ENCODE data around the gene SCN8A.

The SCN8A gene

GRCh38 chr12:51834411-51834810, 243.4 kb downstream of the SCN8A start:
- DNase-seq (ENCODE audit: low spot score) = no peak

DNA sequence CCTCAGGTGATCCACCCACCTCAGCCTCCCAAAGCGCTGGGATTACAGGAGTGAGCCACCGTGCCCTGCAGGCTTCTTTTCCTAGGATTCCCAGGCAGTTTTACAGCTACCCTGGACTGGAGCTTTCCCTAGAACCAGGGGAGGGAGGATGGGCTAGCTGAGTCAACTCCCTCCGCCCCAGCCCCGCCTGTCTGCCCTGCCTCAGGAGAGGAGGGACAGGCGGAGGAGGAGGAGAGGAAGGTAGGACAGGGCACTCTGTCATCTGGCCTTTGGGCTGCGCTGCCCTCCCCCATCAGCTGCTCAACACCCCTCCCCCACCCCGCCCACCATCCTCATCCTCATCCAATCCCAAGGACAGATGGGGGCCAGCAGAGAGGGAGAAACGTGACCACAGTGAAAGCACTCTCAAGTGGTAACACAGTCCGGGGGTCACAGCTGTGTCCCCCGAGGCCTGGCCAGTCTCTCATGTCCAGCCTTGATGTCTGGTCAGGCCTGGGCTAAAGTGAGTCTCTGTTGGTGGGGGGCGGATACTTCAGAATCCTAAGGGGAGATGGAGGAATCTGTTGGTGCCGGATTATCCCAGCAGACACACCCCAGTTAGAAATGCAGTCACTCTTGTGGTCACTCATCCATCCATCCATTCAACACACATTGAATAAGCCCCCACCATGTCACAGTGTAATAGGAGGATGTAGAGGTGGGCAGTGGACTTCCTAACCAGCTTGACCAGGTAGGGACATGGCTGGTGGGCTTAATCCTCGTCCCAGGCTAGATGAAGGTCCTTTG, 245.2 kb downstream of the SCN8A start:
- no peak for DNase-seq (ENCODE audit: low spot score)

GRCh38 chr12:51836827-51837173, 245.8 kb downstream of the SCN8A start:
- DNase-seq (ENCODE audit: low spot score) = no peak

DNA sequence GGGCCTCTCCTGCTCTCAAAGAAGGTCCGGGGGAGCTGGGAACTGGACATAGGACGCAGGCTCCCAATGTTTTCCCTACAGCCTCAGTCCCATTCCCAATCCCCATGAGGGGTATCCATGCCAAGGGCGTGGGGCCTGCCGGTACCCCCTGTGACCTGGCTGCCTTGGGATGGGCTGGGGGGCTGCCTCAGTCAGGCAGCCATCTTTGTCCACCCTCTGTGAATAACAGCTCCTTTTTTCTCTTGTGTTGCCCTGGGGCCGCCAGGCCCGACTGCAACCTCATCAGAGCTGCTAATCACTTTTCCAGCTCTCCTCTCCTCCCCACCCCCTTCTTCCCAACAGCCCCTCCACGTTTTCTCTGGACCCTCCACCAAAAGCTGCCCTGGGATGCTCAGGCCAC, 246.3 kb downstream of the SCN8A start:
- no peak for DNase-seq (ENCODE audit: low spot score)

- no peak for DNase-seq (ENCODE audit: low spot score)
Measured at GRCh38 chr12:51838036-51838435, 247.0 kb downstream of the SCN8A start.

DNA sequence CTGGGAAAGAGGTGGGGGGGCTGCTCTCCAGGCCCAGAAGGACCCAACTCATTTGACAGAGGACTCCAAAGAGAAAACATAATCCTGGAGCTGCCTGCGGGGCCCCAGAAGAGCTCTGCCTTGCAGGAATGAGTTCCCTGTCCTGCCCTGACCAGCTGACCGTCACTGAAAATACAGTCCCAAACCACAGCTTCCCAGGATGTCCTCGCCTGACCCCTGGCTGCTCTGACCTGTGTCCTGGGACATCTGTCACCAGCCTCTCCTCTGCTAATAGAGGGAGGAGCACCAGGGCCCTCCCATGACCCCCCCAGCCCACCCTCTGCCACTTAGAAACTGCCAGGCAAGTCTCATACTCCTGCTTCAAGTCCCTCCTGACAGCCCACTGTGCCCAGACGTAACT, 247.7 kb downstream of the SCN8A start:
- no peak for DNase-seq (ENCODE audit: low spot score)

DNA sequence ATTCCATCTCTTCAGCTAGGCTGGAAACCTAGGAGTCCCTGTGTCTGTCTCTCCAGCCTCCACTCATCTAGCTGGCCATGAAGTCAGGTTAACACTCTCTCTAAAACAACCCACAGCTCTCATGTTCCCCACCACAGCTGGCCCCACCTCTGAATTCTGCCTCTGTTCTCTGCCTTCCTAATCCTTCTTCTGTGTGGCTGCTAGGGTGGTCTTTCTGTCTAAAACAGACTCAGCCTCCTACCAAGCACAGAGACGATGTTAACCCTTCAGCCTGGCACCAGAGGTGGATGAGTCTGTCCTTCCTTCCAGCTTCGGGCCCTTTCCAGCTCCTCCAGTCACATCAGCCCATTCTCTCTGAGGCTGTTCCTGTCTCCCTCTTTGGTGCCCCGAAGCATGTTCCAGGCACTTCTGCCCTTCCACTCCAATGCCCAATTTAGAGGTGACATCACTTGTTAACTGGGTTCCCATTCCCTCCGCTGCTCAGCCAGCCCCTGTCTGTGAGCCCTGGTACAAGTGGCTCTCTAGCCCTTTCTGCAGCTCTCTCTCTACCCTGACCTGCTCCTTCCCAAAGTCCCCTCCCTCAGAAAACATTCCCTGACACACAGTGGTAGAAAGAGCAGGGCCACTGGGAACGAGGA, 248.4 kb downstream of the SCN8A start:
- DNase-seq (ENCODE audit: low spot score) = no peak

DNA sequence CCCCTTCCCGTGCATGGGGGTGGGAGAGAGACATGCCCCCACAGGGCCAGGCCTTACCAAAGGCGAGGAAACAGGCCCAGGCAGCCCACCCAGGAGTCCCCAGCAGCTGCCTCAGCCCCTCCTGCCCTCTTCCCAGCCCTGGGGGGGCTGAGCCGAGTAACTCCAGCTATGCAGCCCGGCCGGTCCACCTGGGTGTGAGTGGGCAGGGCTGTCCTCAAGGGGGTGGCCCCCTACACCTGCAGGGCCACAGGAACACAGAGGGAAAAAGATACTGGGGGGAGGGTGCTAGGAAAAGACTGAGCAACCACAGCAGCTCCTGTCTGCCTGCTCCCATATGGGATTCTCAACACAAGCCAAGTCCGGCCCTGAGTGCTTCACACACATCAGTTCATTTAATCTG, 249.9 kb downstream of the SCN8A start:
- no peak for DNase-seq (ENCODE audit: low spot score)

GRCh38 chr12:51841727-51842126, 250.7 kb downstream of the SCN8A start:
- DNase-seq (ENCODE audit: low spot score) = no peak

DNA sequence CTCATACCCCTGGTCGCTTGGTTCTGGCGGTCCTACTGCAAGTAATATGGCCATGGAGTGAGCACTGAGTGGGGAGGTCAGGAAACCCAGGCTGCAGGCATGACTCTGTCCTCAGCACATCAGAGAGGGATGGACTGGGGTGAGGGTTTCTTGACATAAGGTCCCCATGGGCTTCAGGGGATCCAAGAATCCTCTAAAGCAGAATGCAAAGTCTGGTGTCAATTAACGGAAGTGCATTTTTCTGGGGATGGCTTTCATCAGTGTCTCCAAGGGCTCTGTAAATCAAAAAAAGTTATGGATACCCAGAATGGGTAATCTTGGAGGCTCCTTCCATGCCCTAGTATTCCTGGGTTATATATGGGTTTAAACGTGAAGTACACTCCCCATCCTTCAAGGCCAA, 253.8 kb downstream of the SCN8A start:
- no peak for DNase-seq (ENCODE audit: low spot score)

GRCh38 chr12:51845482-51845881, 254.4 kb downstream of the SCN8A start:
- no peak for DNase-seq (ENCODE audit: low spot score)

GRCh38 chr12:51846271-51846691, 255.2 kb downstream of the SCN8A start:
- DNase-seq (ENCODE audit: low spot score) = no peak

- DNase-seq (ENCODE audit: low spot score) = no peak
Measured at GRCh38 chr12:51846911-51847642, 256.0 kb downstream of the SCN8A start.

DNA sequence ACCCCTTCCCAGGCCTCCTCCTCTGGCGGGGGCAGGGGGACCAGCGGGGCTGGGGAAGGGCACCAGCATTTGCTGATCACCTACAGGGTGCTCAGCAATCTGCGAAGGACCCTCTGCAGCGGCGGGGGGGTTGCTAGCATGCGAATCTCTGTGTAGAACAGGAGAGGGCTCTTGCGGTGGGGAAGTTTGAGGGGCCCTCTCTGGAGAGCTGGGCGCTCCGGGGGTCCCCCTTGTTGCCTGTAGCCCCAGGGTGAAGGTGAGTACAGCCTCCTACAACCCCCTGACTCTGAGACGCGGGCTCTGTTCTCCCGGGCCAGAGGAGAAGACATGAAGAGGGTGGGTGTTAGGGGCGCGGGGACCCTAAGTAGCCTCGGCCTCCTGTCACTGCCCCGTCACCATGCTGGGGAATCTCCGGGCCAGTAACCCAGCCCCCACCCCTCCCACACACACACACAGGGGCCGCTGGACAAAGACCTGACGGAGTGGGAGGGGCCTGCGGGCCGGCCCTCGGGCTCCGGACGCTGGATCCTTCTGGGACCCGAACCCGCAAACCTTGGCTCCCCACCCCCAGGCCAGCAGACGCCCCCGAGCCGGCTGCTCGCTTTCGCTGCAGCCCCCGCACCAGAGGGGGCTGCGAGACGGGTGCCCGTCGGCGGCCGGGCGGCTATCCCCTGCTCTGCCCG, 256.8 kb downstream of the SCN8A start:
- DNase-seq (ENCODE audit: low spot score) = no peak

GRCh38 chr12:51848326-51848727, 257.3 kb downstream of the SCN8A start, which contains the start of gene FIGNL2:
TSS of gene FIGNL2 (minus strand) at chr12:51848718. CDS start at chr12:51822413, 26,305 bp downstream.
- no peak for DNase-seq (ENCODE audit: low spot score)

GRCh38 chr12:51848841-51849735, 258.1 kb downstream of the SCN8A start:
- DNase-seq (ENCODE audit: low spot score) = no peak

GRCh38 chr12:51850081-51850964, 259.3 kb downstream of the SCN8A start:
- DNase-seq (ENCODE audit: low spot score) = no peak

DNA sequence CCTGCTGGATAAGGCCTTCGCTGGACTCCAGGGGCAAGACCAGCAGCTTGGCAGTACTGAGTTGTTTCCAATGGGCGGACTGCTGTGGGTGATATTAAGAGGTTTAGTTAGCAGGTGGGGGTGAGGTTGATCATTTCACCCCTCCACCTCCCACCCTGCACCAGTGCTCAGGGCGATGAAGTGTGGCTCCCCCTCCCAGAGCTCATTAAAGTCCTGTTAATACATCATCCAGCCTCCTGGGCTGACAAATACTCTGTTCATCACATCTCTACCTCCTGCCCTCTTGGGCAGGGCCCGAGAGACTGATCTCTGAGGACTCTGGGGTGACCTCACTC, 259.9 kb downstream of the SCN8A start:
- DNase-seq (ENCODE audit: low spot score) = no peak

- no peak for DNase-seq (ENCODE audit: low spot score)
Measured at GRCh38 chr12:51851413-51852124, 260.5 kb downstream of the SCN8A start.

Measured in RKO (cell line).